ENCODE results near the gene CDK2AP2. TPM values are rescaled to one million over a fixed set of nuclear protein-coding genes. Genes with fewer than 3 reads are reported as not detected.
"Not testable (repeated sequence)": the region's sequence is repeated elsewhere in the genome, so short reads cannot be mapped to it uniquely, and the experiment has no call there.

Gene CDK2AP2
- polyA plus RNA-seq, 1 donor from 2014 or later: 133 TPM

- Mint-ChIP-seq H3K27me3 (peaks cover 11% of the 10 kb centered on the region), H3K9me3 (no peaks in the 10 kb centered on the region), H3K36me3 (no peaks in the 10 kb centered on the region), H3K4me3 (no peak overlapping the region), H3K27ac (no peak overlapping the region), H3K4me1 (peaks cover 0 to 2% (median 0%) of the 10 kb centered on the region in 3 donors)
Observed at GRCh38 chr11:67517784-67518552, 10.0 kb upstream of the CDK2AP2 start.

DNA sequence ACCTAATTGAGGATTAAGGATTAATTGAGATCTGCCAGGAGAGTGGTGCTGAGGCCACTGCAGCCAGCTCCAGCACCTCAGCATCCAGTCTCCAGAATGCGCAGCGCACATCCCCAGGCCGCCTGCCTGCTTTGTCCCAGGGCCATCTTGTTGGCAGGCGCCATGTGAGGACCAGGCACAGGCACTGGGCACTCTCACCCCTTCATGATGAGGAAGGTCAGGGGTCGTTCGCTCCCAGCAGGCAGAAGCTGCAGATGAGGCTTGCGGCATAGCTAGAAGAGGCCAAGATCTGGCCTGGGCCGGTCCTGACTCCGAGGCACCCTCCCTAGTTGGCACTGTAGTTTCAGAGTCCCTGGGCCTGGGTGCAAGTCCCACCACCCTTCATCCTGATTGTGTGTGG is 8.8 kb upstream of the CDK2AP2 start:
- Mint-ChIP-seq H3K27me3 (peaks cover 17% of the 10 kb centered on the region), H3K27ac (no peak overlapping the region), H3K36me3 (no peaks in the 10 kb centered on the region), H3K4me1 (peaks cover 0 to 2% (median 0%) of the 10 kb centered on the region in 3 donors), H3K9me3 (no peaks in the 10 kb centered on the region), H3K4me3 (no peak overlapping the region)

DNA sequence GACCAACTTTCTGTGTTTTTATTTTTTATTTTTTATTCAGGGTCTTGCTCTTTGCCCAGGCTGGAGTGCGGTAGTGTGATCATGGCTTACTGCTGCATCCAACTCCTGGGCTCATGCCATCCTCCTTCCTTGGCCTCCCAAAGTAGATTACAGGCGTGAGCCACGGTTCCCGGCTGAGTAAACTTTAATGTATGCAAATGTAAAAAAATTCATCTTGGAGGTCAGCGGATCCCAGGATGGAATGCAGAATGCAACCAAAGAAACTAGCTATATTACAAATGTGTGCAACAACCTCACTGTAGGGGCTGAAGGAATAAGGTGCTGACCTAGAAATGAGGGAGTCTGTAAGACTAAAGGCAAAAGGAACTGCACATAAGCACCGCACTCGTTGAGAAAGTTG is 6.2 kb upstream of the CDK2AP2 start:
- H3K27me3 Mint-ChIP-seq: peaks cover 17% of the 10 kb centered on the region
- peaks cover 1% of the 10 kb centered on the region for H3K36me3 Mint-ChIP-seq
- no peak overlapping the region for H3K4me3 Mint-ChIP-seq
- peaks cover 0 to 6% (median 2%) of the 10 kb centered on the region in 3 donors for H3K4me1 Mint-ChIP-seq
- no peaks in the 10 kb centered on the region for H3K9me3 Mint-ChIP-seq
- H3K27ac Mint-ChIP-seq: no peak overlapping the region

GRCh38 chr11:67511558-67511957 is 3.6 kb upstream of the CDK2AP2 start:
- H3K9me3 Mint-ChIP-seq, H3K36me3 Mint-ChIP-seq: not testable (repeated sequence)
- Mint-ChIP-seq H3K4me1 (peaks cover 8 to 13% (median 10%) of the 10 kb centered on the region in 3 donors), H3K27me3 (peaks cover 17% of the 10 kb centered on the region), H3K27ac (peak overlapping the region in 1 of 3 donors; percentile 98), H3K4me3 (peak overlapping the region in 1 of 4 donors; percentile 88)

DNA sequence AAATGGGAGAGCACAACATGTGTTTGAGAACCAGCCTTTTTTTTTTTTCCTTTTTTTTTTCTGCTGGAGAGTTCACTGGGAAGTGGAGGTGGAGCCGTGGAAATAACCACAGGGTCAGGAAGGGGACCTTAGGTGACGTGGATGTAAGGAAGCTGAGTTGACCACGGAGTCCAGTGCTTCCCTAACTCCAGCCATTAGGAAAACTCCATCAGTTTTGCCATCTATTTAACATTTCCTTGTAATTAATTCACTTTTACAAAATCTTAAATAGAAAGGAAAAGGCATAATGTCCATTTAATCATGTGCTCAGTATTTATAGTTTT is 2.0 kb upstream of the CDK2AP2 start:
- H3K27me3 Mint-ChIP-seq: peaks cover 11% of the 10 kb centered on the region
- peak overlapping the region in 2 of 4 donors; percentile 83 to 88 for H3K4me3 Mint-ChIP-seq
- peak overlapping the region in 1 of 3 donors; percentile 98 for H3K27ac Mint-ChIP-seq
- H3K4me1 Mint-ChIP-seq: peaks cover 14 to 21% (median 19%) of the 10 kb centered on the region in 3 donors
- peaks cover 3% of the 10 kb centered on the region for H3K36me3 Mint-ChIP-seq
- no peaks in the 10 kb centered on the region for H3K9me3 Mint-ChIP-seq

DNA sequence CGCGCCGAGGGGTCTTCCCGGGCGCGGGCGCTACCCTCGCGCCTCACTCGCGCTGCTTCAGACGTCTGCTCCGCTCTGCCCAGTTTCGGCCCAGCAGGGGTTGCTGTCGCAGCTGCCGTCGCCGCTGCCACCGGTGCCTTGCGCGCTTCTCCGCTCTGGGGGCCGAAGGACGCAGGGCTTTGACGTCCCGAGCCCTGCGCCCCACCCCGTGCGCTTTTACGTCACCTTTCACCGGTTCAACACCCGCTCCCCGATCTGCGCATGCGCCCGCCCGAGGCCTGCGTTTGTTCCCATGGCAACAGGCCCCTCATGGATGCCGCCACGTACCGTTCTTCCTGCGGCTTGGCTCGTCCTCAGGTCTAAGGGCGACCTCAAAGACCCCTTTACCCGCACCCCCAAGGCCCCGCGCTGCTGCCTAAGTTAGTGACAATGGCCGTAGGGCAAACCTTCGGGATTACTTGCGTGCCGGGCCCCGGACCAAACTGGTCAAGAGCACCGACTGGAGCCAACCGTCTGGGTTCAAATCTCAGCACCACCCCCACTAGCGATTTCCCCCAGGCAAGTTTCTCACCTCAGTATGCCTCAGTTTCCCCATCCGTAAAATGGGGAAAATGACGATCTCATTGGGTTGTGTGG is 642 bp upstream of the CDK2AP2 start:
- Mint-ChIP-seq H3K27ac (peak overlapping the region; percentile 98 to 99 (median 98)), H3K36me3 (peaks cover 3% of the 10 kb centered on the region), H3K9me3 (no peaks in the 10 kb centered on the region), H3K4me3 (peak overlapping the region; percentile 87 to 97 (median 92)), H3K27me3 (peaks cover 6% of the 10 kb centered on the region), H3K4me1 (peaks cover 18 to 21% (median 19%) of the 10 kb centered on the region in 3 donors)

DNA sequence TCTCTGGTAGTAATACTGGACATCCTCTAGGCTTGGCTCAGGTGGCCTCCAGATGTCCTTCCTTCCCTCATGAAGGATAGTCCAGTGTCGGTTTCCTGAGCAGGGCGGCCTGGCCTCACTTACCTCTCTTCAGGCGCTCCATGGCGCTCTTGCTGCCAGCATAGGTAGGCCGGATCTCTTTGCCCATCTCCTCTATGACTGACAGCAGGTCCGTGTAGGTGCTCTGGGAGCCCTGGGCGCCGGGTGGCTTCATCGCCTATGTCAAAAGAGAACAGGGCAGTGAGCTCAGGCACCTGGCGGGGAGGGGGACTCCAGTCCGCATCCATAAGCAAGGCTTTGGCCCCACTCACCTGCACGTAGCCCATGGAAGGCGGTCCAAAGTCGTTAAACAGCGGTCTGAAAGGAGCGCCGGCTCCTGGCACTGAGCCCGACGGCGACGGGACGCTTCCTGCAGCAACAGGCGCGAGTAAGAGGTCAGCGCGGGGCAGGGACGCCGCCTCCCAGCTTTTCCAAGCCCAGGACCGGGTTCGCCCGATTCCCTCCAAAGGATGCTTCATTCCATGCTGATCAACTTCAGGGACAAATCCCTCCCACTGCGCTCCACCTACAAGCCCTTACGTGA is 609 bp downstream of the CDK2AP2 start:
- H3K36me3 Mint-ChIP-seq: peaks cover 5% of the 10 kb centered on the region
- peaks cover 21 to 25% (median 25%) of the 10 kb centered on the region in 3 donors for H3K4me1 Mint-ChIP-seq
- peaks cover 1% of the 10 kb centered on the region for H3K27me3 Mint-ChIP-seq
- H3K4me3 Mint-ChIP-seq: peak overlapping the region; percentile 87 to 97 (median 92)
- H3K27ac Mint-ChIP-seq: peak overlapping the region; percentile 91 to 98 (median 98)
- no peaks in the 10 kb centered on the region for H3K9me3 Mint-ChIP-seq

GRCh38 chr11:67506426-67507051 is 1.4 kb downstream of the CDK2AP2 start:
- peak overlapping the region; percentile 93 to 98 (median 98) for H3K27ac Mint-ChIP-seq
- H3K36me3 Mint-ChIP-seq: peaks cover 5% of the 10 kb centered on the region
- H3K9me3 Mint-ChIP-seq: no peaks in the 10 kb centered on the region
- peaks cover 21 to 25% (median 25%) of the 10 kb centered on the region in 3 donors for H3K4me1 Mint-ChIP-seq
- H3K4me3 Mint-ChIP-seq: peak overlapping the region; percentile 87 to 98 (median 92)
- H3K27me3 Mint-ChIP-seq: no peaks in the 10 kb centered on the region

GRCh38 chr11:67505605-67506396 is 2.2 kb downstream of the CDK2AP2 start:
- Mint-ChIP-seq H3K4me3 (peak overlapping the region; percentile 84 to 98 (median 92)), H3K9me3 (no peaks in the 10 kb centered on the region), H3K27me3 (no peaks in the 10 kb centered on the region), H3K27ac (peak overlapping the region; percentile 93 to 98 (median 98)), H3K4me1 (peaks cover 23 to 28% (median 28%) of the 10 kb centered on the region in 3 donors), H3K36me3 (peaks cover 5% of the 10 kb centered on the region)

DNA sequence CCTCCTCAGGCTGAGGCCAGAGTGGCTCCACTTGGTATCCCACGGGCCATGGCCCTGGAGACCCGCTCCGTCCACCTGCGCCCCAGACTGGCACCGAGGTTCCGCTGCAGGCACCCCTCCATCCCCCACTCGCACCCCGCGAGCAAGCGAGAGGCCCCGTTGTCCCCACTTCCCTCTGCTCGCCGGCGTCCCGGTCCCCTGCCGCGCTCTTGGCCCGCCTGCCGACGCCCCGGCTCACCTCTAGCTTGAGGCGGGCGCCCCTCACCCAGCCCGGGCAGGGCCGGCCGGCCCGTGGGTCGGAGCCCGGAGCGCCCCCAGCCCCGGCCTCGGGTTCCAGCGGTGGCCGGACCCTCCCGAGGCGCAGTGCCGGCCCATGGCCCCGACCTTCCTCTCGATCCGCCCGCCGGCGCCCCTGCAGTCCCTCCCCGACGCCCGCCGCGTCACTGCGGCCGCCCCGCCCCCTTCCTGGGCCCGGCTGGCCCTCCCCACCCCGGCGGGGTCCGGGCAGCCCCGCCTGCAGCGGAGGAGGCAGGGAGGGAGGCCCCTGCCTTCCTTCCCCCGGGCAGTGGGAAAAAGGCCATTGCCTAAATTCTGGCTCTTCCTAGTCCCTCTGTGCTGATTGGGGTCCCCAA is 2.9 kb downstream of the CDK2AP2 start, which contains the start of gene PITPNM1:
Gene PITPNM1 (minus strand): TSS at position 414 of the 632 bp plus-strand sequence. CDS start 1,183 bp downstream, outside the sequence.
- Mint-ChIP-seq H3K9me3 (no peaks in the 10 kb centered on the region), H3K27ac (peak within 1 kb of the TSS; percentile 93 to 98 (median 98)), H3K4me1 (peaks cover 24 to 32% (median 31%) of the 10 kb centered on the region in 3 donors), H3K27me3 (no peaks in the 10 kb centered on the region), H3K4me3 (peak within 1 kb of the TSS; percentile 88 to 98 (median 94)), H3K36me3 (peaks cover 5% of the 10 kb centered on the region)

GRCh38 chr11:67504005-67504949 is 3.7 kb downstream of the CDK2AP2 start:
- Mint-ChIP-seq H3K4me3 (peak overlapping the region; percentile 88 to 98 (median 94)), H3K9me3 (no peaks in the 10 kb centered on the region), H3K4me1 (peaks cover 23 to 32% (median 30%) of the 10 kb centered on the region in 3 donors), H3K27ac (peak overlapping the region; percentile 39 to 86 (median 85)), H3K27me3 (no peaks in the 10 kb centered on the region), H3K36me3 (peaks cover 3% of the 10 kb centered on the region)

DNA sequence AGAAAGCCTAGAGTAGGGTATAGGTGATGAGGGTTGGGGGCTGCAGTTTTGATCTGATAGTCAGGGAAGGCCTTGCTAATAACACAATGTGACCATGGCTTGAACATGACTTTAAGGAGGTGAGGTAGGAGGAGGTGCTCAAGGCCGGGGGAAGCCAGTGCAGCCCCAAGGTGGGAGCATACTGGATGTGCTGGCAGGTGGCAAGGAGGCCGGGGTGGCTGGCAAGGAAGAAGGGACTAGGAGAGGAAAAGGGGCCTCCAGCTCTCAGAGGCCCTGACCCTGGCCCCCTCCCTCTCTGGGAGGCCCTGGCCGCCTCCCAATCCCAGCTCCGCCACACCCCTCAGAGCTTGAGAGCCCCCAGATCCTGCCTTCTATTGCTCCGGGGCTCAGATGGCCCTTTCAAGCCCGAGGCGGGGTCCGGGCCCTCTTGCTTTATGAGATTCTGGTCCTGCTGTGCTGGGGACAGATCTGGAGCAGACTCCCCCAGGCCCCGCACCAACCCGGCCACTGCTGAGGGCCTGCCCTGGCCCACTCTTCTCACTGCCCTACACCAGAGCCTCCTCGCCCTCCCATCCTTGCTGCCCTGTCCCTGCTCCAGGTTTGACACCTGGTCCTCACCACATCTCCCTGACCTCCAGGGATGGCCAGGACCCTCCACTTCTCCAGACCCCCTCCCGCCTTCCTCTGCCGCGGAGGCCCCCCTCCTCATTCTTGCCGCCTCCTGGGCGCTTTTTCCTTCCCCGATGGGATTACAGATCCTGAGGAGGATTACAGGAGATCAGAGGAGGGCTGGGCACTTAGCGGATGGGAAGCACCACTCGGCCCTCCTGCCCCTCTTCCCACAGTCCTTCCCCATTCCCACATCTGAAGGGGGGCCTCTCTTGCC is 4.6 kb downstream of the CDK2AP2 start:
- Mint-ChIP-seq H3K27ac (peak overlapping the region in 2 of 3 donors; percentile 18 to 97), H3K27me3 (no peaks in the 10 kb centered on the region), H3K9me3 (no peaks in the 10 kb centered on the region), H3K36me3 (peaks cover 3% of the 10 kb centered on the region), H3K4me1 (peaks cover 18 to 28% (median 23%) of the 10 kb centered on the region in 3 donors), H3K4me3 (peak overlapping the region; percentile 77 to 95 (median 86))

All from IgD-negative memory B cell (primary cell).